ENCODE results near the gene TMEM239.

DNA sequence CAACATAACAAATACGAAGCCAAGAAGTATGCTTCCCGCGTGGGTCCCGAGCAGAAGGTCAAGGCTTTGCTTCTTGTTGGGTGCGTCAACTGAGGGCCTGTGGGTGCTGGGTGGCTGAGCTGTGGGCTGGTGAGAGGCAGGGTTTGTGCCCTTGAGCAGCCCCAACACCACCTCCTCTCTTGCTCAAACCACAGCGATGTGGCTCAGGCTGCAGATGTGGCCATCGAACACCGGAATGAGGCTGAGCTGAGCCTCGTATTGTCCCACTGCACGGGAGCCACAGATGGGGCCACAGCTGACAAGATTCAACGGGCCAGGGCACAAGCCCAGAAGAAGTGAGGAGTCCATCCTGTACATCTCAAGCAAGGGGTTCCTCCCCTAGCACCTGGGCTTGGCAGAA is 50.1 kb downstream of the TMEM239 start:
- TF ChIP-seq POLR2A (IDR thresholded peaks at IDR 0.05; ENCODE audit: low read depth, low read length) (no peak), POLR2AphosphoS5 (IDR thresholded peaks at IDR 0.05; ENCODE audit: low read depth, low read length) (no peak), TAF1 (IDR thresholded peaks at IDR 0.05; ENCODE audit: borderline replicate concordance, low read depth, low read length) (no peak)
